Measurements from ENCODE around the gene P4HA2. TPM values are rescaled to one million over a fixed set of nuclear protein-coding genes. Genes with fewer than 3 reads are reported as not detected.

Gene P4HA2
- total and polyA plus RNA-seq, 9 of the 15 experiments (the other 6 are each of a cell fraction or from before 2014, with no cell fraction given) = 9.6 to 50.0 (median 12.7) TPM

DNA sequence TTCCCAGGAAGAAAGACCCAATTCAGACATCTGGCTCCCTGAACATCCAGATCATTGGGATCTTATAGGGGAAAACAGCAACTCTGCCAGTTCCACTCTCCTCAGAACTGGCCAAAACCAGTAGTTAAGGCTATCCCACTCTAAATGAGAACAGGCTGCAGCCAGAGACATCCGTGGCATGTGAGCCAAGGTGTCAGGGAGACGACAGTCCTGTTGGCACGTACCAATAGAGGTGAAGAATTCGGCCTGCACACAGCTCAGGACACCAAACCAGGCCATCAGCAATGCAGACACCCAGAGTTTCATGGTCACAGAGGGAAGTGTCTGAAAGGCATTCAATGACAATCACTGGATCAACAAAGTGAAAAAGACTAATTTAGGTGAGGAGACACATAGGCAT lies 9.3 kb downstream of the P4HA2 start:
- no TSS peak for BruUV-seq (replicated peaks)
- Histone ChIP-seq H3K36me3 (ENCODE audit: control insufficient read depth, insufficient read depth, low read length) (peaks cover 13% of the 10 kb centered on the region; the same call in 2 of the 3 replicates), H3K79me2 (ENCODE audit: control insufficient read depth, insufficient read depth, low read length) (no peaks in the 10 kb centered on the region), H3K9me1 (ENCODE audit: control insufficient read depth, insufficient read depth, low read length) (no peaks in the 10 kb centered on the region), H3K4me3 (no peak overlapping the region), H4K20me1 (replicated peaks; ENCODE audit: control insufficient read depth, insufficient read depth, low read length) (peaks cover 6% of the 10 kb centered on the region; the same call in 1 of the 2 replicates), H3K27ac (ENCODE audit: extremely low read depth, low read depth, low read length) (no peak overlapping the region), H3K9me3 (replicated peaks; ENCODE audit: control insufficient read depth, insufficient read depth, low read depth, low read length) (no peaks in the 10 kb centered on the region), H3K27me3 (ENCODE audit: control insufficient read depth in 2 of 2, insufficient read depth in 2 of 2, low read length in 2 of 2) (no peaks in the 10 kb centered on the region), H3K4me1 (replicated peaks in 1 of 2; ENCODE audit: control insufficient read depth in 2 of 2, insufficient read depth in 2 of 2, low read length in 2 of 2) (peaks cover 0 to 7% of the 10 kb centered on the region in 2 experiments; a peak in 2 of 5 replicates), H2AFZ (ENCODE audit: low read depth, low read length) (no peak overlapping the region), H3K4me2 (ENCODE audit: insufficient read depth, low read length) (no peak overlapping the region), H3K9ac (ENCODE audit: insufficient read depth in 1 of 2, low read depth in 2 of 2, low read length in 2 of 2) (no peak overlapping the region)
- intact Hi-C loops (cut with micrococcal nuclease) (no loop called here), in situ Hi-C loops (cut with MboI) (no loop called here)
- DNase-seq (ENCODE audit: extremely low read depth in 1 of 4, low spot score in 3 of 4) (no peak), FAIRE-seq (no peak), ATAC-seq (no peak)
- CTCF ChIA-PET (ENCODE audit: low intra/inter-chr PET ratio) = no interaction called here
- WGBS (ENCODE audit: insufficient coverage, low coverage, missing lambda C conversion rate) = 42% methylated on average over 4 of the region's 4 CpGs
- TF ChIP-seq, protein P1, sequence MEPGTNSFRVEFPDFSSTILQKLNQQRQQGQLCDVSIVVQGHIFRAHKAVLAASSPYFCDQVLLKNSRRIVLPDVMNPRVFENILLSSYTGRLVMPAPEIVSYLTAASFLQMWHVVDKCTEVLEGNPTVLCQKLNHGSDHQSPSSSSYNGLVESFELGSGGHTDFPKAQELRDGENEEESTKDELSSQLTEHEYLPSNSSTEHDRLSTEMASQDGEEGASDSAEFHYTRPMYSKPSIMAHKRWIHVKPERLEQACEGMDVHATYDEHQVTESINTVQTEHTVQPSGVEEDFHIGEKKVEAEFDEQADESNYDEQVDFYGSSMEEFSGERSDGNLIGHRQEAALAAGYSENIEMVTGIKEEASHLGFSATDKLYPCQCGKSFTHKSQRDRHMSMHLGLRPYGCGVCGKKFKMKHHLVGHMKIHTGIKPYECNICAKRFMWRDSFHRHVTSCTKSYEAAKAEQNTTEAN (CRISPR knock-in tag; IDR thresholded peaks at IDR 0.05) = no peak
- no peak for TF ChIP-seq ZNF41 (CRISPR knock-in tag; conservative IDR thresholded peaks at IDR 0.05)
- TF ChIP-seq RBM34 (IDR thresholded peaks at IDR 0.05; ENCODE audit: borderline replicate concordance, insufficient read depth, low read length) = no peak
- no peak for TF ChIP-seq RFX7 (CRISPR knock-in tag; IDR thresholded peaks at IDR 0.05)
- no peak for TF ChIP-seq TFAM (CRISPR knock-in tag; conservative IDR thresholded peaks at IDR 0.05)
- no peak for TF ChIP-seq SMARCC2 (IDR thresholded peaks at IDR 0.05; ENCODE audit: low read depth)
- TF ChIP-seq PPARD (CRISPR knock-in tag; IDR thresholded peaks at IDR 0.05) = no peak
- no peak for TF ChIP-seq ZNF75A (CRISPR knock-in tag; IDR thresholded peaks at IDR 0.05)
- TF ChIP-seq ZBED1 (IDR thresholded peaks at IDR 0.05) = no peak
- TF ChIP-seq CXXC5 (CRISPR knock-in tag; IDR thresholded peaks at IDR 0.05) = no peak
- TF ChIP-seq CHD2 (IDR thresholded peaks at IDR 0.05; ENCODE audit: low read depth, low read length) = no peak
- TF ChIP-seq DMBX1 (CRISPR knock-in tag; IDR thresholded peaks at IDR 0.05; ENCODE audit: borderline replicate concordance) = no peak
- no peak for TF ChIP-seq PTTG1 (tag; IDR thresholded peaks at IDR 0.05; ENCODE audit: low read depth)
- no peak for TF ChIP-seq FIP1L1 (IDR thresholded peaks at IDR 0.05; ENCODE audit: low read depth, low read length, poor library complexity, severe bottlenecking)
- no peak for TF ChIP-seq ZNF165 (CRISPR knock-in tag; IDR thresholded peaks at IDR 0.05; ENCODE audit: borderline replicate concordance)
- TF ChIP-seq POLR2G (IDR thresholded peaks at IDR 0.05; ENCODE audit: low read depth, low read length) = no peak
- TF ChIP-seq ARNT (IDR thresholded peaks at IDR 0.05) = no peak
- TF ChIP-seq IFI16 (CRISPR knock-in tag; IDR thresholded peaks at IDR 0.05) = no peak
- POLR2A ChIA-PET = interaction anchor here (1.6 to 2.7 kb wide), 2 partner anchors 9 to 38 kb away, joined by 5 to 11 read pairs; partner anchors contain the start of gene P4HA2

Data from K562 (cell line).